Measurements from ENCODE around the gene C3orf70.

The C3orf70 gene

GRCh38 chr3:185187391-185187790 is 34.5 kb upstream of the C3orf70 start:
- TF ChIP-seq, protein P1, sequence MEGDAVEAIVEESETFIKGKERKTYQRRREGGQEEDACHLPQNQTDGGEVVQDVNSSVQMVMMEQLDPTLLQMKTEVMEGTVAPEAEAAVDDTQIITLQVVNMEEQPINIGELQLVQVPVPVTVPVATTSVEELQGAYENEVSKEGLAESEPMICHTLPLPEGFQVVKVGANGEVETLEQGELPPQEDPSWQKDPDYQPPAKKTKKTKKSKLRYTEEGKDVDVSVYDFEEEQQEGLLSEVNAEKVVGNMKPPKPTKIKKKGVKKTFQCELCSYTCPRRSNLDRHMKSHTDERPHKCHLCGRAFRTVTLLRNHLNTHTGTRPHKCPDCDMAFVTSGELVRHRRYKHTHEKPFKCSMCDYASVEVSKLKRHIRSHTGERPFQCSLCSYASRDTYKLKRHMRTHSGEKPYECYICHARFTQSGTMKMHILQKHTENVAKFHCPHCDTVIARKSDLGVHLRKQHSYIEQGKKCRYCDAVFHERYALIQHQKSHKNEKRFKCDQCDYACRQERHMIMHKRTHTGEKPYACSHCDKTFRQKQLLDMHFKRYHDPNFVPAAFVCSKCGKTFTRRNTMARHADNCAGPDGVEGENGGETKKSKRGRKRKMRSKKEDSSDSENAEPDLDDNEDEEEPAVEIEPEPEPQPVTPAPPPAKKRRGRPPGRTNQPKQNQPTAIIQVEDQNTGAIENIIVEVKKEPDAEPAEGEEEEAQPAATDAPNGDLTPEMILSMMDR (IDR thresholded peaks at IDR 0.05; ENCODE audit: extremely low read depth, missing control alignments): no peak

DNA sequence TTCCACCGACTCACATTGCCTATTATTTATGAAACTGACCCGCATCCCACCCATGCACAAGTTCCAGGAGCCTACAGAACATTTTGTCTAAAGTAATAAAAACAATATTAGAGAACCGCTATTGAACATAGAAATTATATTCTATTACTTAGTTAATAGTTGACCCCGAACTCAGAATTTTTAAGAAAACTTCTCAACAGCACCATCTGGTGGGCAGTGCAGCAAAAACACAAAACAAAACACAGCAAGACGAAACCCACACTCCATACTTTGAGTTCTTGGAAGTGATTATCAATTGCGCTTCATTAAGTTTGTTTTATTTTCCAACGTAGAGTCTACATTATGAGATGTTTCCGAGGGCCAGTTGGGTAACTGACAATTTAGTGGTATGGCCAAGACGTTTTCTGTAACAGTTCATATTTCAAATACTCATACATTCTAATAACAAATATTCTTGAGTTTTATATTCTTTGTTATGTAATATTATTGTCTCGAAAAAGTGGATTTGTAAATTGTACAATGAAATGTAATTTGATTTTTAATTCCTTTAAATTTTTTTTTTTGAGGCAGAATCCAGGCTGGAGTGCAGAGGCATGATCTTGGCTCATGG is 24.0 kb upstream of the C3orf70 start:
- TF ChIP-seq, protein P1 (IDR thresholded peaks at IDR 0.05; ENCODE audit: extremely low read depth, missing control alignments): peak; percentile 31
- DNase-seq (ENCODE audit: low spot score): peak; percentile 26

More at GRCh38 chr3:185187391-185187790, 34.5 kb upstream of the C3orf70 start:
- DNase-seq (ENCODE audit: low spot score): no peak

DNA sequence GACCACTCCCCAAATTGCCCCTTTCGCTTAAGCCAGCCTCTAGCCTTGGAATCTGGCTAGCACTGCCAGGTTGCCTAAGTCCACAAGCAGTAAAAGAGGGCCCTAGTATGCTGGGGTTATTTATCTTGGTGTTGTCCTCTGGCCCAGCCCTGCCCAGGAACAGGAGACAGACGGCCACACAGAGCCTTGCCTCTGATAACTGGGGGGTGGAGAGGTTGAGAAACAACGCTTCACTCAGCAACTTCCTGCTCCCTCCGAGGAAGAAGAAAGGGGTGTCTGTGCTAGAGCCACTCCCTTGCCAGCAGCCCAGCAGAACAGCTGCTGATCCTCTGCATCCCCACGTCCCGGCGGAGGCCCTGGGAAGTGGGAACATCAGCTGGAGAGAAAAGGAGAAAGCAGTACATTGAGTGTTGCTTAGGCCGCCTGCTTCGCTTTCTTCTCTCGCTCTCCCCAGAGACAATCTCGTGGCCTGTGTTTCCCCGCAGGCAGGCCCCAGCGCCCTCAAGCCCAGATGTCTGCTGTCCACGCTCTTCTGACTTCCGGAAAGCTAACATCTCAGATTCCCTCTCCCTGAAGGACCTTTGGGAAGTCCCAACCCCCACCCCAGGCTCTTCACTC is 22.6 kb upstream of the C3orf70 start:
- peak; percentile 59 for DNase-seq (ENCODE audit: low spot score)

GRCh38 chr3:185172086-185173049 is 19.5 kb upstream of the C3orf70 start:
- no peak for DNase-seq (ENCODE audit: low spot score)
- TF ChIP-seq, protein P1 (IDR thresholded peaks at IDR 0.05; ENCODE audit: extremely low read depth, missing control alignments): no peak

More for the DNA sequence above, 22.6 kb upstream of the C3orf70 start:
- TF ChIP-seq, protein P1 (IDR thresholded peaks at IDR 0.05; ENCODE audit: extremely low read depth, missing control alignments): no peak

DNA sequence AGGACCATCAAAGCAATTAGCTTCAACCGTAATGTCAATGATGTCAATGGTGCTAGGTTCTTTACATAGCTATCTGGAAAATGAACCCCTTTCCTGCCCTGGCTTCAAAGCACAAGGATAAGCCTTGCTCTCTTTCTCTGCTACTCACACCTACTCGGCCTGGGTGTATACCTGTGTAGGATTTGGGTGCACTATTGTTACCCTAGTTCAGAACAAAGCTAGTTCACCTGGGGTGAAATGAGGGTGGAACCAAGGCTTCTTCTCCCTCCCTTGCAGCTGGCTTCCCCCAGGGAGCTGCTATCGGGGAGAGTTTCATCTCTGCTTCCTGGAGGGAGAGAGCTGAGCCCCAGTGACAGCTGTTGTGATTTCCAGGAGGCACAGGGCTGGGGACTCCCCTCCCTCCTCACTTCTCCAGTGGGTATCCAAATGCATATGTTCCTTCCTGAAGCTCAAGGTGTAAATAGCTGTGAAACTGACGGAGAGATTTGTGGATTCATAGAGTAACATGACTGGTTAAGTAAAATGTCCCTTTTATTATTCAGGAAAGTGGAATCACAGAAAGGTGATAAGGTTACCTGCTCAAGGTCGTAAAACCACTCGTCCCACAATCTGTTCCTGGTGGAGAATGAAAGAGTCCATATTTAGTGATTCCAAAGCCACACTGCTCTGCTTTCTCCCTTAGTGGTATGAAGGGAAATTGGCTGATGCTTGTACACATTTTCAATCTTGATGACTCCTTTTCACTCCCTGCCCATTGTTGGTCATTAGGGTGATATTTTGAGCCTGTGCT is 11.8 kb upstream of the C3orf70 start:
- no peak for DNase-seq (ENCODE audit: low spot score)
- TF ChIP-seq, protein P1 (IDR thresholded peaks at IDR 0.05; ENCODE audit: extremely low read depth, missing control alignments): no peak

DNA sequence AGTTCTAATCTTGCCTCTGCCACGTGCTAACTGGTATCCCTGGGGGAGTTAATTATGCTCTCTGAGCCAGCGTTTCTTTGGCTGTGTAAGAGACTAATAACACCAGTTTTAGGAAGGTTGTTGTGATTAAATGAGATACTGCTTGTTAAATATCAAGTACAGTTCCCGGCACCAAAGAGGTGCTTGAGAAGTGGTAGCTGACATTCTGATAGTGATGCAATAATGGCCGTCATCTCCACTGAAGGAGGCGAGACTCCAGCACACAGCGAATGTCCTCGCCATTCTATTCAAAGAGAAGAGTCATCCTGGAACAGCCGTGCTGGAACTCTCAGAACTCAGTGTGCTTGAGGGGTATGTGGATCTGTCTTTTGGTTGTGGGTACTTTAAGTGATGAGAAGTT is 9.8 kb upstream of the C3orf70 start:
- no peak for DNase-seq (ENCODE audit: low spot score)
- TF ChIP-seq, protein P1 (IDR thresholded peaks at IDR 0.05; ENCODE audit: extremely low read depth, missing control alignments): no peak
